IMR-90 (cell line): Measurements from ENCODE around the gene ERGIC1. TPM values are rescaled to one million over a fixed set of nuclear protein-coding genes. Genes with fewer than 3 reads are reported as not detected.

Experiments used
- ATAC-seq: fragments of 200-7000 bp; cut with Tn5 transposase; 2 replicates; pipeline ENCODE4 v1.9.1; 2020; ENCODE audit warnings: low read depth, mild to moderate bottlenecking, moderate library complexity
- BruUV-seq: library from RNA; stranded (reverse); fragments of 400-500 nt; replicated peaks from 2 replicates; lab custom pipeline; 2021; lab: Mats Ljungman, UMichigan
- CTCF ChIA-PET: fragments of 300-600 bp; formaldehyde crosslinking; extraction: SDS; loops from one replicate; lab custom pipeline; 2021; ENCODE audit warnings: antibody characterized with exemption; lab: Yijun Ruan, JAX
- POLR2A ChIA-PET: fragments of 300-600 bp; sonication (Branson Sonifier 250); formaldehyde crosslinking; loops from one replicate; lab custom pipeline; 2022; ENCODE audit warnings: antibody characterized with exemption; ENCODE audit not compliant: unreplicated experiment; lab: Charles Lee
- DNase-seq: peaks from one replicate; pipeline ENCODE4 v3.0.0; 2013
- H2AFZ ChIP-seq: replicated peaks from 2 replicates; pipeline ENCODE3; 2013; ENCODE audit warnings: low read length, mild to moderate bottlenecking; ENCODE audit not compliant: poor library complexity
- H2AK5ac ChIP-seq: 2 replicates; pipeline ENCODE4 v1.6.1; 2013; ENCODE audit warnings: low read depth, low read length, inconsistent platforms
- H2AK9ac ChIP-seq: replicated peaks from 2 replicates; pipeline ENCODE3; 2013; ENCODE audit warnings: mild to moderate bottlenecking, low read depth, low read length, moderate library complexity; ENCODE audit not compliant: poor library complexity
- H2BK120ac ChIP-seq: 2 replicates; pipeline ENCODE4 v1.6.1; 2013; ENCODE audit warnings: low read depth, low read length, inconsistent platforms
- H2BK15ac ChIP-seq: 3 replicates; pipeline ENCODE4 v1.6.1; 2013; ENCODE audit warnings: low read depth, low read length, inconsistent platforms
- H2BK20ac ChIP-seq: 2 replicates; pipeline ENCODE4 v1.6.1; 2013; ENCODE audit warnings: low read depth, mild to moderate bottlenecking, inconsistent platforms, low read length, moderate library complexity
- H2BK5ac ChIP-seq: 2 replicates; pipeline ENCODE4 v1.6.1; 2013; ENCODE audit warnings: mild to moderate bottlenecking, low read depth, low read length, inconsistent platforms; ENCODE audit not compliant: poor library complexity, severe bottlenecking
- H3K14ac ChIP-seq: replicated peaks from 2 replicates; pipeline ENCODE4 v1.6.1; 2013; ENCODE audit warnings: low read depth, low read length, inconsistent platforms
- H3K18ac ChIP-seq: 2 replicates; pipeline ENCODE4 v1.6.1; 2013; ENCODE audit warnings: low read depth, low read length, control low read depth
- H3K23ac ChIP-seq: 2 replicates; pipeline ENCODE4 v1.6.1; 2013; ENCODE audit warnings: low read depth, low read length, inconsistent platforms
- H3K27ac ChIP-seq: 2 replicates; pipeline ENCODE4 v1.5.1; 2013; ENCODE audit warnings: mild to moderate bottlenecking, control low read depth, low read length; ENCODE audit not compliant: insufficient read depth
- H3K27me3 ChIP-seq: 2 replicates; pipeline ENCODE4 v1.6.1; 2013; ENCODE audit warnings: low read length; ENCODE audit not compliant: control insufficient read depth, insufficient read depth
- H3K36me3 ChIP-seq: 2 replicates; pipeline ENCODE4 v1.6.1; 2013; ENCODE audit warnings: low read length, mixed read lengths; ENCODE audit not compliant: control insufficient read depth, insufficient read depth
- H3K4ac ChIP-seq: 2 replicates; pipeline ENCODE4 v1.6.1; 2013; ENCODE audit warnings: low read depth, low read length, inconsistent platforms
- H3K4me1 ChIP-seq: 2 replicates; pipeline ENCODE4 v1.6.1; 2013; ENCODE audit warnings: low read length, mixed read lengths; ENCODE audit not compliant: control insufficient read depth, insufficient read depth
- H3K4me2 ChIP-seq: 2 replicates; pipeline ENCODE4 v1.6.1; 2013; ENCODE audit warnings: low read depth, mild to moderate bottlenecking, control low read depth, low read length, moderate library complexity
- H3K4me3 ChIP-seq: 2 replicates; pipeline ENCODE4 v1.5.1; 2013; ENCODE audit warnings: low read depth, mild to moderate bottlenecking, control low read depth, low read length, moderate library complexity; ENCODE audit not compliant: insufficient read depth
- H3K56ac ChIP-seq: 2 replicates; pipeline ENCODE4 v1.6.1; 2013; ENCODE audit warnings: low read length, inconsistent platforms; ENCODE audit not compliant: insufficient read depth; ENCODE audit errors: extremely low read depth
- H3K79me1 ChIP-seq, 2 experiments: 2 replicates each; pipeline ENCODE4 v1.6.1; 2013; ENCODE audit warnings: low read length in 2 of 2, inconsistent platforms in 1 of 2, low read depth in 1 of 2
- H3K9ac ChIP-seq: 2 replicates; pipeline ENCODE4 v1.6.1; 2013; ENCODE audit warnings: low read depth, low read length, control low read depth
- H3K9me1 ChIP-seq: 2 replicates; pipeline ENCODE4 v1.6.1; 2013; ENCODE audit warnings: low read length, inconsistent platforms; ENCODE audit not compliant: insufficient read depth
- H3K9me3 ChIP-seq: 2 replicates; pipeline ENCODE4 v1.6.1; 2013; ENCODE audit warnings: low read length; ENCODE audit not compliant: control insufficient read depth, insufficient read depth
- H4K20me1 ChIP-seq: 2 replicates; pipeline ENCODE4 v1.6.1; 2013; ENCODE audit warnings: low read length, inconsistent platforms; ENCODE audit not compliant: insufficient read depth
- H4K5ac ChIP-seq: 2 replicates; pipeline ENCODE4 v1.6.1; 2013; ENCODE audit warnings: mild to moderate bottlenecking, low read depth, low read length, control low read depth
- H4K8ac ChIP-seq, 2 experiments: 2 replicates each; pipeline ENCODE4 v1.6.1; 2013; ENCODE audit warnings: low read depth in 2 of 2, low read length in 2 of 2, control low read depth in 1 of 2, inconsistent platforms in 1 of 2
- H4K91ac ChIP-seq: 2 replicates; pipeline ENCODE4 v1.6.1; 2013; ENCODE audit warnings: low read depth, low read length, inconsistent platforms; ENCODE audit not compliant: insufficient read depth
- BHLHE40 ChIP-seq: fragments of 150-350 bp; IDR thresholded peaks from 2 replicates; pipeline ENCODE4 v1.6.1; 2016; ENCODE audit warnings: mild to moderate bottlenecking, low read depth, low read length
- FOS ChIP-seq: fragments of 150-350 bp; IDR thresholded peaks from 2 replicates; pipeline ENCODE4 v1.6.1; 2016; ENCODE audit warnings: low read depth, low read length
- MAZ ChIP-seq: IDR thresholded peaks from 2 replicates; pipeline ENCODE4 v1.6.1; 2012; ENCODE audit warnings: low read depth, mild to moderate bottlenecking, low read length, improper control_type of control experiment, moderate library complexity, borderline replicate concordance
- RFX5 ChIP-seq: IDR thresholded peaks from 2 replicates; pipeline ENCODE4 v1.8.0; 2012; ENCODE audit warnings: low read depth, mild to moderate bottlenecking, low read length, moderate library complexity
- SMC3 ChIP-seq: fragments of 150-350 bp; IDR thresholded peaks from 2 replicates; pipeline ENCODE4 v1.6.1; 2016; ENCODE audit warnings: low read depth, mild to moderate bottlenecking, antibody characterized with exemption, low read length, moderate library complexity
- WGBS, 2 experiments: methylation state at CpG; one replicate each; pipeline versions ENCODE4 v1.1.5 to v1.1.7; 2013; ENCODE audit warnings: missing lambda C conversion rate in 2 of 2; ENCODE audit not compliant: insufficient read length in 1 of 2; ENCODE audit errors: extremely low coverage in 2 of 2; 5-methylcytosine and 5-hydroxymethylcytosine counted together
- dilution Hi-C: fragments of 300-500 bp; cut with HindIII; formaldehyde crosslinking; loops from one replicate; pipeline ENCODE4 v1.14.3; 2018; ENCODE audit warnings: low sequenced_read_pairs; ENCODE audit not compliant: unreplicated experiment
- in situ Hi-C: fragments of 300-500 bp; cut with MboI; formaldehyde crosslinking; loops from 3 replicates; pipeline ENCODE4 v1.14.3; 2019; ENCODE audit warnings: low sequenced_read_pairs, inconsistent platforms, mixed read lengths
- intact Hi-C: fragments of 100-400 bp; cut with micrococcal nuclease; formaldehyde crosslinking; loops from 2 replicates; pipeline ENCODE4 v1.10.0; 2022
- polyA plus RNA-seq, 3 experiments: library from polyadenylated mRNA; depleted of rRNA; stranded (reverse); fragments of >200 nt; gene quantifications; 2 replicates each; pipeline ENCODE4 v1.2.3, GENCODE V29; 2012; ENCODE audit warnings: low replicate concordance in 1 of 3
- total RNA-seq: library from RNA; depleted of rRNA; stranded (reverse); fragments of >200 nt; gene quantifications from 2 replicates; pipeline ENCODE4 v1.2.3, GENCODE V29; 2012
- TF ChIP-seq, protein P1 (sequence below): fragments of 150-350 bp; IDR thresholded peaks from 2 replicates; pipeline ENCODE4 v1.6.1; 2016; ENCODE audit warnings: low read depth, mild to moderate bottlenecking, low read length, moderate library complexity, borderline replicate concordance

The ERGIC1 gene
- total and polyA plus RNA-seq, 2 of the 4 experiments (the other 2 are of a cell fraction): 134 to 192 TPM

DNA sequence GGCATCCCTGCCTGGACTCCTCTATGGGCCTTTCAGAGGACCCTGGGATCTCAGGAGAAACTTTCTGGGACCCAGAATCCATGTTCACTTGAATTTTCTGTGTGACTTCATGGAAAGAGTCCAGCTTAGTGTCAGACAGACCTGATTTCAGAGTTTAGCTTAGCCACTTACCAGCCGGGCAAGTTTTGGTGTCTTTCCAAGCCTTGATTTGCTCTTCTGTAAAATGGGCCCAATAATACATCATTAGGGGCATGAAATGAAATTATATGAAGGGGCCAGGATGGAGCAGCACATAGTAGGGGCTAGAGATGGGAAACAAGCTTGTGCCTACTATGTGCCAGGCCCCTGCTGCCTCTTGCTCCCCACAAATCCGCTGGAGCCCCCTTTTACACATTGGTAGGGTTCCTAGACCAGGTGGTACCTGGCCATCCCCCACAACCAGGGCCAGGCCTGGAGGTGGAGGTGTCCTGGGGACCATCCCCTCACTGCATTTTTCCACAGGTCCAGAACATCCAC, 92.0 kb downstream of the ERGIC1 start:
- no peak overlapping the region for H3K9ac ChIP-seq
- H3K9me1 ChIP-seq: peaks cover 8% of the 10 kb centered on the region
- H3K23ac ChIP-seq: no peak overlapping the region
- peaks cover 26 to 58% of the 10 kb centered on the region in 2 experiments; a peak in 3 of 4 replicates for H3K79me1 ChIP-seq
- POLR2A ChIA-PET: no interaction called here
- DNase-seq (no peak), ATAC-seq (no peak)
- CTCF ChIA-PET: interaction anchor here (0.9 kb wide), 1 partner anchor 211 kb away, joined by 3 read pairs; no protein-coding TSS in a partner anchor
- peaks cover 20% of the 10 kb centered on the region for H3K4me1 ChIP-seq
- H2AK9ac ChIP-seq: peak overlapping the region; percentile 71
- TF ChIP-seq MAZ (no peak), SMC3 (no peak), RFX5 (no peak), FOS (no peak), BHLHE40 (no peak)
- TF ChIP-seq, protein P1, sequence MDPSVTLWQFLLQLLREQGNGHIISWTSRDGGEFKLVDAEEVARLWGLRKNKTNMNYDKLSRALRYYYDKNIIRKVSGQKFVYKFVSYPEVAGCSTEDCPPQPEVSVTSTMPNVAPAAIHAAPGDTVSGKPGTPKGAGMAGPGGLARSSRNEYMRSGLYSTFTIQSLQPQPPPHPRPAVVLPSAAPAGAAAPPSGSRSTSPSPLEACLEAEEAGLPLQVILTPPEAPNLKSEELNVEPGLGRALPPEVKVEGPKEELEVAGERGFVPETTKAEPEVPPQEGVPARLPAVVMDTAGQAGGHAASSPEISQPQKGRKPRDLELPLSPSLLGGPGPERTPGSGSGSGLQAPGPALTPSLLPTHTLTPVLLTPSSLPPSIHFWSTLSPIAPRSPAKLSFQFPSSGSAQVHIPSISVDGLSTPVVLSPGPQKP: no peak
- dilution Hi-C loops: no loop called here
- BruUV-seq: no TSS peak
- H3K14ac ChIP-seq: no peak overlapping the region
- H2AK5ac ChIP-seq: peak overlapping the region; percentile 65; the same call in 1 of the 2 replicates
- in situ Hi-C loops: no loop called here
- H3K27ac ChIP-seq: peak overlapping the region; percentile 12; the same call in 1 of the 2 replicates
- peak overlapping the region; percentile 73; the same call in 1 of the 2 replicates for H3K4ac ChIP-seq
- peak overlapping the region; percentile 26 for H2AFZ ChIP-seq
- H3K9me3 ChIP-seq: no peaks in the 10 kb centered on the region
- H2BK5ac ChIP-seq: peak overlapping the region; percentile 16
- intact Hi-C loops: no loop called here
- WGBS, 2 experiments: 100% methylated on average over 1 of the region's 2 CpGs; no CpG with 5 or more reads in 1 of the 2 experiments
- H3K56ac ChIP-seq: no peak overlapping the region
- no peaks in the 10 kb centered on the region for H4K20me1 ChIP-seq
- no peak overlapping the region for H4K5ac ChIP-seq
- no peak overlapping the region for H3K4me2 ChIP-seq
- no peak overlapping the region for H3K18ac ChIP-seq
- no peak overlapping the region for H3K4me3 ChIP-seq
- H4K8ac ChIP-seq: peak overlapping the region; percentile 47 to 65
- no peak overlapping the region; the same call in 1 of the 2 replicates for H2BK20ac ChIP-seq
- H3K36me3 ChIP-seq: peaks cover 33% of the 10 kb centered on the region
- no peaks in the 10 kb centered on the region for H3K27me3 ChIP-seq
- no peak overlapping the region; the same call in 2 of the 3 replicates for H2BK15ac ChIP-seq
- peak overlapping the region; percentile 54 for H2BK120ac ChIP-seq
- peak overlapping the region; percentile 29; the same call in 1 of the 2 replicates for H4K91ac ChIP-seq
